CD4-positive, alpha-beta T cell treated with Interleukin-4 for 1 hour (primary cell): ENCODE measurements around the gene SRRM2.

Experiments
- DNase-seq, 2 donors: peaks; one replicate each; pipeline ENCODE4 v3.0.0-alpha.2; 2020 to 2022

SRRM2 gene

DNA sequence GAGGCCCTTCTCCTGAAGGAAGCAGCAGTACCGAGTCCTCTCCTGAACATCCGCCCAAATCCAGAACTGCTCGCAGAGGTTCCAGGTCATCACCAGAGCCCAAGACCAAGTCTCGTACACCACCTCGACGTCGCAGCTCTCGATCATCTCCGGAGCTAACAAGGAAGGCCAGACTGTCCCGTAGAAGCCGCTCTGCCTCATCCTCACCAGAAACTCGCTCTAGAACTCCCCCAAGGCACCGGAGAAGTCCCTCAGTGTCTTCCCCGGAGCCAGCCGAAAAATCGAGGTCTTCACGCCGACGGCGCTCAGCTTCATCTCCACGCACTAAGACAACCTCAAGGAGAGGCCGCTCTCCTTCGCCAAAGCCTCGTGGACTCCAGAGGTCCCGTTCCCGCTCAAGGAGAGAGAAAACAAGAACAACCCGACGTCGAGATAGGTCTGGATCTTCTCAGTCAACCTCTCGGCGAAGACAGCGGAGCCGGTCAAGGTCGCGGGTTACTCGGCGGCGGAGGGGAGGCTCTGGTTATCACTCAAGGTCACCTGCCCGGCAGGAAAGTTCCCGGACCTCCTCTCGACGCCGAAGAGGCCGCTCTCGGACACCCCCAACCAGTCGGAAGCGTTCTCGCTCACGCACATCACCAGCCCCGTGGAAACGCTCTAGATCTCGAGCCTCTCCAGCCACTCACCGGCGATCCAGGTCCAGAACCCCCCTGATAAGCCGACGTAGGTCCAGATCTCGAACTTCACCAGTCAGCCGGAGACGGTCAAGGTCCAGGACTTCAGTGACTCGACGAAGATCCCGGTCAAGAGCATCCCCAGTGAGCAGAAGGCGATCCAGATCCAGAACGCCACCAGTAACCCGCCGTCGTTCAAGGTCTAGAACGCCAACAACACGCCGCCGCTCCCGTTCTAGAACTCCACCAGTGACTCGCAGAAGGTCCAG, 13.3 kb downstream of the SRRM2 start:
- no peak for DNase-seq

DNA sequence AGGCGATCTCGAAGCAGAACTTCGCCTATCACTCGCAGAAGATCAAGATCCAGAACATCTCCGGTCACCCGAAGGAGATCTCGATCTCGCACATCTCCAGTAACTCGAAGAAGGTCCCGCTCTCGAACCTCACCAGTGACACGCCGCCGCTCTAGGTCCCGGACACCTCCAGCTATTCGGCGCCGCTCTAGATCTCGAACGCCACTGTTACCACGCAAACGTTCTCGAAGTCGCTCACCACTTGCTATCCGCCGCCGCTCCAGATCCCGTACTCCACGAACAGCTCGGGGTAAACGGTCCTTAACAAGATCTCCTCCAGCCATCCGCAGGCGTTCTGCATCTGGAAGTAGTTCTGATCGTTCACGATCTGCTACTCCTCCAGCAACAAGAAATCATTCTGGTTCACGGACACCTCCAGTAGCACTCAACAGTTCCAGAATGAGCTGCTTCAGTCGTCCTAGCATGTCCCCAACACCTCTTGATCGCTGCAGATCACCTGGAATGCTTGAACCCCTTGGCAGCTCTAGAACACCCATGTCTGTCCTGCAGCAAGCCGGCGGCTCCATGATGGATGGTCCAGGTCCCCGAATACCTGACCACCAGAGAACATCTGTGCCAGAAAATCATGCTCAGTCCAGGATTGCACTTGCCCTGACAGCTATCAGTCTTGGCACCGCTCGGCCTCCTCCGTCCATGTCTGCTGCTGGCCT, 14.1 kb downstream of the SRRM2 start:
- no peak for DNase-seq

DNA sequence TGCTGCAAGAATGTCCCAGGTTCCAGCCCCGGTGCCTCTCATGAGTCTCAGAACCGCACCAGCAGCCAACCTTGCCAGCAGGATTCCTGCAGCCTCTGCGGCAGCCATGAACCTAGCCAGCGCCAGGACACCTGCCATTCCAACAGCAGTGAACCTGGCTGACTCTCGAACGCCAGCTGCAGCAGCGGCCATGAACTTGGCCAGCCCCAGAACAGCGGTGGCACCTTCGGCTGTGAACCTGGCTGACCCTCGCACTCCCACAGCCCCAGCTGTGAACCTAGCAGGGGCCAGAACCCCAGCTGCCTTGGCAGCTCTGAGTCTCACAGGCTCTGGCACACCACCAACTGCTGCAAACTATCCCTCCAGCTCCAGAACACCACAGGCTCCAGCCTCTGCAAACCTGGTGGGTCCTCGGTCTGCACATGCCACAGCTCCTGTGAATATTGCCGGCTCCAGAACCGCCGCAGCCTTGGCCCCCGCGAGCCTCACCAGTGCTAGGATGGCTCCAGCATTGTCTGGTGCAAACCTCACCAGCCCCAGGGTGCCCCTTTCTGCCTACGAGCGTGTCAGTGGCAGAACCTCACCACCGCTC, 14.8 kb downstream of the SRRM2 start:
- DNase-seq: no peak

DNA sequence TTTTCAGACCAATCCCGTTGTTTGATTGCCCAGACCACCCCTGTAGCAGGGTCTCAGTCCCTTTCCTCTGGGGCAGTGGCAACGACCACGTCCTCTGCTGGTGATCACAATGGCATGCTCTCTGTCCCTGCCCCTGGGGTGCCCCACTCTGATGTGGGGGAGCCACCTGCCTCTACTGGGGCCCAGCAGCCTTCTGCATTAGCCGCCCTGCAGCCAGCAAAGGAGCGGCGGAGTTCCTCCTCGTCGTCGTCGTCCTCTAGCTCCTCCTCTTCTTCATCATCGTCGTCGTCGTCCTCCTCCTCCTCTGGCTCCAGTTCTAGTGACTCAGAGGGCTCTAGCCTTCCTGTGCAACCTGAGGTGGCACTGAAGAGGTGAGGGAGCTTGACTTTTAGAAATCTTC, 15.5 kb downstream of the SRRM2 start:
- no peak for DNase-seq

DNA sequence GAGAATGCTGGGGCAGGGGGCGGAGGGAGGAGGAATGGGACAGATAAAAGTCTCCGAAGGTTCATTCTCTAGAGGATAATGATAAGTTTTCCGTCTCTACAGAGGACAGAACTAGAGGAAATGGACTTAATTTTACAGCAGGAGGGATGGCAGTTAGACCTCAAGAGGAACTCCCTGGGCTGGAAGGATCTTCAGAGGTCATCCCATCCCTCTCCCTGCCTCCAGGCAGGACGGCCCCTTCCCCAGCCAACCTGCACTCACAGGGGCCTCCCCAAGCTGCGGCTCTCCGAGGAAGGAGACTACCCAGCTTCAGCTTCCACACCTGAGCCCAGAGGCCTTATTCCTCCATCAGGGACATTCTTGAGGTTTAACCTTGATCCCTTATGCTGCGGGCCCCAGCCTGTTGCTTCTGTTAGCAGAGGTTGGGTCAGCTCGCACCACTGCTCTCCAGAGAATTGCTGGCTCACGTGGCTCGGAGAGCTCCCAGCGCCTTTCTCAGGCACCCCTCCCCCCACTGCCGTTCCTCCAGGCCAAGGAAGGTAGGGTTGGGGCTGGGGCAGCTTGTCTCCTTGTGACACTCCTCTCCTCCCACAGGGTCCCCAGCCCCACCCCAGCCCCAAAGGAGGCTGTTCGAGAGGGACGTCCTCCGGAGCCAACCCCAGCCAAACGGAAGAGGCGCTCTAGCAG, 16.1 kb downstream of the SRRM2 start:
- no peak for DNase-seq

DNA sequence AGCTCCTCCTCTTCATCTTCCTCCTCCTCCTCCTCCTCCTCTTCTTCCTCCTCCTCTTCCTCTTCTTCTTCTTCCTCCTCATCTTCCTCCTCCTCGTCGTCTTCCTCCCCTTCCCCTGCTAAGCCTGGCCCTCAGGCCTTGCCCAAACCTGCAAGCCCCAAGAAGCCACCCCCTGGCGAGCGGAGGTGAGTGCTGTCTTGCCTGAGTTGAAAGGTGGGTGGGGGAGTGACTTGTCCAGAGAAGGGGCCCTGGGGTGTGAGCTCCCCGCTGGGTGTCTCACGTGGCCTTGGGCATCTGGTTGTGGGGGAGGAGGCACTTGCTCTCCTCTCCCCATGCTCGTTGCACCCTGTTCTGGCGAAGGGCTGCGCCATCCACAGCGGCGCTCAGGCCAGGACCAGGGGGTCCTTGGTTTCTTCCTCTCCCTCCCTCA, 16.7 kb downstream of the SRRM2 start:
- DNase-seq: no peak

DNA sequence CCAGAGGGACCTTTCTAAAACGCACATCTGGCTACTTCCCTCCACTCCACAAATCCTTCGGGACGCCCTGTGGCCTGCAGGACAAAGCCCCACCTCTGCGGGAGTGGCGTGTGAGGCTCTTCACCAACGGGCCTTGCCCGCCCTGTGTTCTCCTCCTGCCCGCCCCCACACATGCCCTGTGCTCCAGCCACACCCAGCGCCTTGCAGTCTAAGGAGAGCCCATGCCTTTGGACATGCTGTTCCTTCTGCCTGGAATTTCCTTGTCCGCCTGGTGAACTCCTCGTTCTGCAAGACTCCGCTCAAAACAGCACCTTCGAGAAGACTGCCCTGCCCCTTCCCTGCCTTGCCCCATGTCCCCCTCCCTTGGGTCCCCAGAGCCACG, 17.2 kb downstream of the SRRM2 start:
- DNase-seq: no peak

DNA sequence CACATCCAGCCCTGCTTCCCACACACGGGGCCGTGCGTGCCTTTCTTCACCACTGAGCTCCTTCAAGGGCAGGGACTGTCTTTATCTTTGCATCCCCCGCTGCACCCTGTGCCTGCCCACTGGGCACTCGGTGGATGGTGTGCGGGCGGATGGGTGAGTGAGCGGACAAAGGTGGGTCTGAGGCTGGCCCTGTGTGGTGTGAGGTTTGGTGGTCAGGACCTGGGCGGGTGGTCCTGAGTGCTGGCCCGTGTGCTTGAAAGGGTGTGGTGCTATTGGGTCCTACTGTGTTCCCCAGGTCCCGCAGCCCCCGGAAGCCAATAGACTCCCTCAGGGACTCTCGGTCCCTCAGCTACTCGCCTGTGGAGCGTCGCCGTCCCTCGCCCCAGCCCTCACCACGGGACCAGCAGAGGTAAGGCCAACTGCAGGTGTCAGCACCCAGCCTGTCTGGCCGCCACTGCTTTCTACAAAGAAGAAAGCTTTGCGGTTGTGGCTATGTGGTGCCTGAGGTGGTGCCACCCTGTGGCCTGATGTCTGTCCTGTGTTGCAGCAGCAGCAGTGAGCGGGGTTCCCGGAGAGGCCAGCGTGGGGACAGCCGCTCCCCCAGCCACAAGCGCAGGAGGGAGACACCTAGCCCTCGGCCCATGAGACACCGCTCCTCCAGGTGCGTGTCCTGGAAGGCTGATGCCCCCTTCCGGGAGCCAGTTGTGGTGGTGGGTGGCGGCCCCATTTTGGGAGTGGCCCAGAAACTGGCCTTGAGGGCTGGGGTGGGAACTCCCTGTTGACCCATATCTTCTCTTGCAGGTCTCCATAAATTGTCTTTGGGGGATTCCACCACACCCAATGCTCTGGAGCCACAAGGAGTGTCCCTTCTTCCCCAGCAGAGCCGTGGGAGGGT, 17.9 kb downstream of the SRRM2 start:
- DNase-seq: no peak

DNA sequence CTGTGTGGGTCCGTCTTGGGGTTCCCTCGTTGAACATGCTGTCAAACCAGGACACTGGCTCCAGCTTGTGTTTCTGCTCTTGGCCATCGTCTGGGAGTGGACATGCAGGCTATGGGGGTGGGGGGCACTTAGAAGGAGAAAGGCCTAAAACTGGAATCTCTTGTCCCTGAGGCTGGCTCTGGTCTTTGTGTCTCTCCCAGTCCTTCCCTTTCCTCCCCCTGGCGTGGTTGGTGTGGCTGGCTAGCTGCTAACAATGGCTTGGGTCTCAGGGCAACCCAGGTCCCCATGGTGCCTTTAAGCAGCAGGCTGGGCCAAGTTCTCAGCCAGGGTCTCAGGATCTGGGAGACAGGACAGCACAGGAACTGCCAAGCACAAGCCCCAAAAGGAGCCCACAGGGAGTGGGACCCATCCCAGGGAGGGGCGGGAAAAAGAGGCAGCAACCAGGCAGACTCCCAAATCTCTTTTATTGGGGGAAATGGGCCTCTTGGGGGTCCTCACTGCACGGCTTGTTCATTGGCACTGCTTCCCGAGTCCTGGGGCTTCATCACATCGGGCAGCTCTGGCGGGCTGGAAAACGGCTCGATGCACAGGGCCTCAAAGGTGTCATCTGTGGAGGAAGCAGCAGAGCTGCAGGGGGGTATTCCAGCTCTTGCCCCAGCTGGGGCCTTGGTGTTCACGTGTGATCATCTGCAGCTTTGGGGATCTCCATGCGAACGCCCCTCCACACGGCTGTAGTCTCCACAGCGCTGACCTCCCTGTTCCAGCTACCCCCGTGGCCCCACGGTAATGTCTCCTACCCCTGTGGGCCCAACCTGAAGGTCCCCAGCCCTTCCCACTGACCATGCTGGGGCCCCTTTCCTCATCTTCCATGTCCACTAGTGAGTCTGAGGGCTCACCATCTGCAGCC, 19.3 kb downstream of the SRRM2 start:
- no peak for DNase-seq

DNA sequence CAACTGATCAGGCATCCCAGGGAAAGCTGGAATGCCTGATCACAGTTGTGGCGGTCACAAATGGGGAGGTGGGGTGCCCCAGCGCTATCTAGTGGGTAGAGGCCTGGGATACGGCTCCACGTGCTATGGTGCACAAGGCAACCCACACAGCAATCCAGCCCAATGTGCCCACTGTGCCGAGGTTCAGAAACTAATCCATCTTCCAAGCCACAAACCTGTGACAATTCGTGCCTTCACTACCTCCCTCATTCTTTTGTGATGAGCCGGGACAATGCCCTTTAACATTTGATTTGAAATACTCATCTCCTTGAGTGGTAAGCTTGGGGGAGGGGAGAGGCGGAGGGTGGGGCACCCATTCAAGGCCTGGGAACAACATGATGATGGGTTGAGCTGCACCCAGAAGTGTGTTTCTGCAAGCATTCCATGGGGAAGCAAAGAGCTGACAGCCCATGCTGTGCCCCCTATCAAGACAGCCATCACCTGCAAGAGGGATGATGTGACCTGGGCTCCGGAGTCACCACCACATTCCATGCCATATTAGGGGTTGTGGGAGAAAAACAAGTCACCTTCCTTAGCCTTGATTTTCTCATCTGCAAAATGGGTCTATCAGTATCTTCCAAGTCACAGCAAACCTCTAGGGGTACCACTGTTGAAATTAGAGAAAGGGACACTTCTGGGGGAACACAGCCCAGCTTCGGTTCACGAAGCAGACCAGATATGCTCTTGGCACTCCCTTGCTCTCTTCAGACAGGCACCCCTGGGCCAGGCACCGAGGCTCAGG, 20.9 kb downstream of the SRRM2 start:
- DNase-seq: no peak

DNA sequence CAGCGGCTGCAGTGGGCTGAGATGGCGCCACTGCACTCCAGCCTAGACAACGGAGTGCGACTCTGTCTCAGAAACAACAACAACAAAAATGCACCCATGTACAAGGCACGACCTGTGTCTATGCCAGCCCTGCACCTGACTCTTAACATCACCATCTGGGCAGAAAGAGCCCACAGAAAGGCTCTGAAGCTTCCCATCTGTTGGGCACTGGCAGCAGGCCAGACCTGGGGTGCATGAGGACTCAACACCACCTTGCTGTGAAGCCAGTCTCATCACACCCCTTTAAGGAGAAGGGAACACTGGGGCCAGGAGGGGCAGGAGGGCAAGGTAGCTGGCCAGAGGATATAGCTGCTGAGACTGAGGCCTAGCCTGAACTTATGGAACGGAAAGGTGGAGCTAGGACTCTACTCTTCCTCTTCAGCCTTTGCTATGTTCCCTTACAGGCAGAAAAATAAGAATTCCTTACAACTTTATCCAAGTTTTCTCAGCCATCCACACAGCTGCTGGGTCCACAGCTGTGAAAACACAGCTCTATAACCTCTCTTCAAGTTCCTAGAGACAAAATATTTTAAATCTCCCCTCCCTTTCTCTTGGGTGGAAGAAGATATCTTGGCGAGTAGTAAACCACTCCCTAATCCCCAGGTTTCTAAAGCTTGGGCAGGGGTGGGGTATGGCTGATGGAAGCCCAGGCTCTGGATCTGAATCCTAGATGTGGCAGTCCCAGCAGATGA, 21.9 kb downstream of the SRRM2 start:
- no peak for DNase-seq

DNA sequence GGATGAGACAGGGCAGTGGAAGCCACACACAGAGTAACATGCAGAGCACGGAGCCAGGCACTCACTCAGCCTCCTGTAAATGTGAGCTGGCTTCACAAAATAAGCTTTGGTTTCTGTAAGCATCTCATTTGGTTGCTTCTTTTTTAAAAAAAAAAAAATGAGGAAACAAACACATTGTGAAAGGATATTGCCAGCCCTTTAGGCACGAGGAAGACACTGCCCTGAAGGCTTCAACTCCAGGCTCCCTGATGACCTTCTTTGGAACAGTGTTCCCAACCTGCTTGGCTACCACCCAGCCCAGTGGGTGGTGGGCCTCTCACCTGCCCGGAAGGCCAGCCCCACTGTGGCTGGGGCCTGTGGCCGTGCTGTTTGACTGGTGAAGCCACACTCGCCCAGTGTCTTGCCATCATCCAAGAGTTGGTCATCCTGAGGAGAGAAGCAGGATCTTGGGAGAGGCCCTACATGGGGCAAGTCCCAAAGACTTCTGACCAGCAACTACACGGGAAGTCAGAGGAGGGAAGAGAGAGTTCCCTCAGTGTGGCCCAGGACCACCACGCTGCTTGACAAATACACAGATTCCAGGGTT, 22.8 kb downstream of the SRRM2 start:
- DNase-seq: no peak

DNA sequence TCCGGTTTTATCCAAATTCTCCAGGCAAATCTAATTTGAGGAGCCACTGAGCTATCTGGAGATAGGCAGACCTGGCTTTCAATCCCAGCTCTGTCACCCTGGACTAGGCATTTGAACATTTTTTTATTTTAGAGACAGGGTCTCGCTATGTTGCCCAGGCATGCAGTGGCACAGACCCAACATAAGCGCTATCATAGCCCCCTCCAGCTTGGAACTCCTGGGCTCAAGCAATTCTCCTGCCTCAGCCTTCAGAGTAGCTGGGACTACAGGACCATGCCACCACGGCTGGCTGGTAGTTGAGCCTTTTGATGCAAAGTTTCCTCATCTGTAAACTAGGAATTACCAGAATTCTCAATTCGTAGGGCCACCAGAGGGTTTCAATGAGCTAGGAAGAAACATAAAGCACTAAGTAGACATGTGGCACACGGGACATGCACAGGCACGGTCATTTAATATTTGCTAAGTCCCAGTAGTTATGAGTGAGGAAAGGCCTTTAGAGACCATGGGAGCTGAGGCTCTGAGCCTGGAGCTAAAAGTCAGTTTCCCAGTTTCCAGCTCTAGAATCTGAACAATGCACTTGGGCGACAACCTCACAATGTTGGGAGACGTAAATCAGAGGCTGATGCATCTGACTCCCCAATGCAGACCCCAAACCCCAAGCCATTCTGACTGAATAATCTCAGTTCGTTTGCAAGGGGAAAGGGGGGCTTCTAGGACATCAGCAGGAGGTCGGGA, 23.5 kb downstream of the SRRM2 start:
- DNase-seq: no peak

DNA sequence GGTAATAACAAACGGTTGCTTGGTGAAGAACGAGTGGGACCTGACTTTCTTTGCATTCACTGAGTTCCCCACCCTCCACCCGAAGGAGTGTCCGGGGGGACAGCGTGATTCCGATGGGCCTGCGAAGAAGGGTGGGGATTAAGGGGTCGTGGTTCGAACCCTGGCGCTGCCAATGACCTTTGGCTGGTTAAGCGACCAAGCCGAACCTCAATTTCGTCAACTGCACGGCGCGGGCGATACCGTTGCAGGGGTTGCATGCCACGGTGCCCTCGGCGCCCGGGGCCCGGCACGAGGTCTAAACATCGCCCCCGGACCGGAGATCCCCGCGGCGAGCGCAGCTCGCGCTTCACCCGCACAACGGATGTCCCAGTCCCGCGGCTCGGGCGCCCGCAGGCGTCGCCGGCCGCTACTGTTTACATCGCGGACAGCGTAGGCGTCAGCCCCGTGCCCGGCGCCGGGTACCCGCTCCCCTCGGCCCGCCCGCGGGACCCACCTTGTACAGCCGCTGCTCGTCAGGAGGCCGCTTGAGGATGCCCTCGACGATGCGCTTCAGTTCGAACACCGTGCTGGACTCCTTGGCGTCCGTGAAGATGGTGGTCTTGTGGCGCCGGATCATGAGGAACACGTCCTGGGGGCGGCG, 24.2 kb downstream of the SRRM2 start:
- DNase-seq: no peak

DNA sequence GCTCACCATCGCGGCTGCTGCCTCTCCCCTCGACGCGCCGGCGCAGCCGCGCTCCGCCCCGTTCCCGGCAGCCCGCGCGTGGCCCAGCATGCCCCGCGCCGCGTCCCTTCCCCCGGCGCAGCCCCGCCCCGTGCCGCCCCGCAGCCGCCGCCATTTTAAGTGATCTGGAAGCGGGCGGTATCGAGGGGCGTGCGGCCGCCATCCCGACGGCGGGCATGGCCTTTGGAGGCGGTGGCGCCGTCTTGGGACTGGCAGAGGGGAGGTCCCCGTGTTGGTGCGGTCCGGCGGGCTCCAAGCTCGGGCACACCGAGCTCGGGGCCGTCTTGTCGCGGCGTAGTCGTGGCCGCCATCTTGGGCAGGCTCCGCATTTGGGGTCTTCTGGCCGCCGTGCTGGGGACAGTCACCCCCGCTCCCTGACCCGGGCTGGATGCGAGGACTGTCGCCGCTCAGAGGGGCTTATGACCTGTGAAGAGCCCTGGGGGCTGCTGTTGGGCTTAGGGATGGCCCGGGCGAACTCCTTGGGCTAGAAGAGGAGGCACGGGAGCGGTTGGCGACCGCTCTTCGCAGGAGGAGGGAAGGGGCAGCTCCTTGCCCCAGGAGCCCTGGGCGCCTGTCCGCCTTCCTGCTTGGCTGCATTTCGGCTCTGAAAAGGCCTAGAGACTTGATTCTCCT, 24.9 kb downstream of the SRRM2 start, which contains the start of gene ELOB:
TSS of gene ELOB (minus strand) at position 50 of the 672 bp plus-strand sequence. CDS start at position 9, 41 bp downstream.
- peak; percentile 89 to 90 for DNase-seq

DNA sequence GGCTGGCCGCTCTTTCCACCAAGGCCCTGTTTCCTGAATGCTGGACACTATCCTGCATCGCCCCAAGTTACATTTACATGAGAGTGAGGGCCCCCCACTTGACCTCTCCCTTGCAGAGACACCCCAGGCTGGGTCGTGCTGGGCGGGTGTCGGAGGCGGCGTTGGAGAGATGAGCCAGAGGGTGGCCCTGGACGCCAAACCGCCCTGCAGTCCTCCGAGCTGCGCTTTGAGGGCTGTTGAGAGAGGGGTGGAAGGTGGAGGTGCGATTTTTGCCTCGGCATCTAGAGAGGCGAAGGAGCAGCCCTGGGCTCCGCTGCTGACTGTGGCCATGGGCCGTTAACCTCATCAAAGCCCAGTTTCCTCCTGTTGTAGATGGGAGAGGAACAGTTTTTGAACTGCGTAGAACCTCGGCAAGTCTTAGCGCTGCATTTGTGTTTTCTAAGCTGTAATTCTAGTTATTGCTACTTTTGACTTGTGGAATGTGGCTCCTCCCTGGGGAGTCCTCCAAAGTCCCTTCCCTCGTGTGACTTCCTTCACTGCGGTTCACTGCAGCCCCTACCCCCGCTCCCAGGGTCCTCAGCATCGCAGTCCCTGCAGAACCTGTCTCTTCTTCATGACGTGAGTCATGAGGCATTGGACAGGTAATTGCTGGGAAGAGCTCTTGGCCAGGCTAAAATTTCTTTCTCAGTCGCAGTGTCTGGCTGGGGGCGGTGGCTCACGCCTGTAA, 25.6 kb downstream of the SRRM2 start:
- peak; percentile 50 to 55 for DNase-seq

DNA sequence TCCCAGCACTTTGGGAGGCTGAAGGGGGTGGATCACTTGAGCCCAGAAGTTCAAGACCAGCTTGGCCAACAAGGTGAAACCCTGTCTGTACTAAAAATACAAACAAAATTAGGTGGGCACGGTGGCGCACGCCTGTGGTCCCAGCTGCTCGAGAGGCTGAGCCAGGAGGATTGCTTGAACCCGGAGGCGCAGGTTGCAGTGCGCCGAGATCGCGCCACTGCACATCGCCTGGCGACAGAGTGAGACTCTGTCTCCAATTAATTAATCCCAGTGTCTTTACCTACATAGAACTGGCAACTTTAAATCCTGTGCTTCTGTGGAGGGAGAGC, 26.2 kb downstream of the SRRM2 start:
- no peak for DNase-seq
